HG02588 (cell line): Measurements from ENCODE around the gene AGAP1.

Experiments used
- ATAC-seq: cut with Tn5 transposase; IDR thresholded peaks from one replicate; pipeline ENCODE4 v1.9.1; 2021; ENCODE audit warnings: mild to moderate bottlenecking, moderate library complexity; ENCODE audit not compliant: unreplicated experiment

The AGAP1 gene

DNA sequence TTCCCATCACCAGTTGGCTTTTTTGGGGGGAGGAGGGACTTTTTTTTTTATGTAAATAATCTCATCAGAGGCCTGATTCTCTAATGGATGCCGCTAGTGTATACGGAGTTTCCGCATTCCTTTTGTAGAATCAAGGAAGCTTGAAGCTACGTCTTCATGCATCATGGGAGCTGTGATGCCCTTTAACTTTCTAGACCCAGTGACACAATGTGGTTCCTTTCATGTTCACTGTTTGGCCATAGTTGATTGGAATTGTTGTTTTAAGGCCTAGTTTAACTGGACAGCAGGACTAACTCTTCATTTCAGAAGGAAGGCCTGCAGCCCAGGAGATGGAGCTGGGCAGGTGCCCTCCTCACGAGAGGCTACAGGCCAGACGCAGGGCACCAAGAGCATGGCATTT is 287.9 kb downstream of the AGAP1 start:
- no peak for ATAC-seq

DNA sequence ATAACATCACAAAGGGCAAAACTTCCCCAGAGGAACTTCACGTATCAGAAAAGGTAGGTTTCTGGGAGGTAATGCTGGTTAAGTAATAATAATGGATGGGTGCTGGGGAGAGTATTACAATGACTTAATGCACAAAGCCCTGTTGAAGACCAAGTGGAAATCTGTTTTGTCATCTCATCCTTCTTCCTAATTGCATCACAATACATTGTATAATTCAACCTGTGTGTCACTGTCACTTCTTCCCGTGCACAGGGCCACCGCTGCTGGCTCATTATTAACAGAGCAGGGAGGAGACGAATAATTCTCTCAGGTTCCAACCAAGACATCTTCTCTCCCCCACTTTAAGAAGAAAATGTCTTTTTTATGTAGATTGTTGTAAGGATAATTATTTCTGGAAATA is 290.9 kb downstream of the AGAP1 start:
- no peak for ATAC-seq

GRCh38 chr2:235789552-235789951 is 295.7 kb downstream of the AGAP1 start:
- no peak for ATAC-seq

DNA sequence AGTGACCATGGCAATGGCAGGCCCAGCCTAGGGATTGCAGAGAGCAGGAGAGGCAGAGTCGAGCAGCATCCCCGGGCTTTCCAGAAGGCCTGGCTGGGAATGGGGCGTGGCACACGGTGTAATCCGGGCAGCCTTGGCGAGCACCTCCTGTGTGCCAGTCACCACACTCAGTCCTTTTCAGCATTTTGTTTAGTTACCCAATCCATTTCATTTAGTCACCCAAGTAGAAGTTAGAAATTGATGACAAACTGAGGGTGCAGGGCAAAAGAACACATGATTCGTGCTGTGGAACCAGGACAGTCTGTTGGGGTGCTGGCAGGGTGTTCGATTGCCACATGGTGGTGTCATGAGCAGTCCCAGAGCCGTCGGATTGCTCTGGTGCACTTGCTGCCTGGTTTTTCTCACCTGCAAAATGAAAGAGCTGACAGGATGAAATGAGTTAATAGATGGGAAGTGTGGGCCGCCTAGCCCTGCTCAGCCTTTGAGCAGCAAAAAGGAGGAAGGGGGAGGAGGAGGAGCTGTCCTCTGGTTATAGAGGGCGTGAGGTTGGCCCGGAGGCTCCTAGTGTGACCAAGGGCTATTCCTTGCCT is 299.4 kb downstream of the AGAP1 start:
- no peak for ATAC-seq

DNA sequence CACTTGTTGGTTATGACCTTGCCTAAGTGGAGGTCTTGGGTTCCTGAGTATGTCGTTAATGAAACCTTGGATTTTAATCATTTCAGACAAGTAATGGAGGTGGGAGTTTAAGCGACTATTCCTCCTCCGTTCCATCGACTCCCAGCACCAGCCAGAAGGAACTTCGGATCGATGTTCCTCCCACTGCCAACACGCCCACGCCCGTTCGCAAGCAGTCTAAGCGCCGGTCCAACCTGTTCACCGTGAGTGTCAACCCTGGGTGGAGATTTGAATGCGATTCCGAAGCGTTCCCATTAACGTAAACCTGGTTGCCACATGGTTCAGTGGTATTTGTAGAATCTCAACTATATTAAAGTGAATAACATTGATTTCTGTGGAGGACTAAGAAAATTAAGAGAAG is 305.4 kb downstream of the AGAP1 start:
- ATAC-seq: no peak

- ATAC-seq: no peak
Observed at GRCh38 chr2:235802542-235802941, 308.7 kb downstream of the AGAP1 start.

GRCh38 chr2:235803028-235803427 is 309.2 kb downstream of the AGAP1 start:
- no peak for ATAC-seq

DNA sequence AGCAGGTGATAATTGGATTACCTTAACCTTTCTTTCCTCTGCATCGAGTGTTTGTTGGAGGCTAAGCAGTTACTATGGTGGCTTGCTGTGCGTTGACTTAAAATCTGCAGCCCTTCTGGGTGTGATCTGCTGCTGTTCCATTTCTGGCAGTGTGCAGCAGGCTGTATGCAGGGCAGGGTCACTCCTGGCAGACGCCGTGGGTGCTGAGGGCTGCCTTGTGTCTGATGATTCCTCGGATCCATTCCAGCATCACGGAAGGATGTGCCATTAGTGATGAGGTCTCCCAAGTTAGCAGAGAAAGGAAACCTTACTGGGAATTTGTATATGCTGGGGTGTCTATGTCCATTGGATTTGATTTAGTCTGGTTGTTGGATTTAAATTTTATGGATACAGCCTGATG is 310.8 kb downstream of the AGAP1 start:
- no peak for ATAC-seq

GRCh38 chr2:235806986-235807750 is 313.3 kb downstream of the AGAP1 start:
- ATAC-seq: no peak

DNA sequence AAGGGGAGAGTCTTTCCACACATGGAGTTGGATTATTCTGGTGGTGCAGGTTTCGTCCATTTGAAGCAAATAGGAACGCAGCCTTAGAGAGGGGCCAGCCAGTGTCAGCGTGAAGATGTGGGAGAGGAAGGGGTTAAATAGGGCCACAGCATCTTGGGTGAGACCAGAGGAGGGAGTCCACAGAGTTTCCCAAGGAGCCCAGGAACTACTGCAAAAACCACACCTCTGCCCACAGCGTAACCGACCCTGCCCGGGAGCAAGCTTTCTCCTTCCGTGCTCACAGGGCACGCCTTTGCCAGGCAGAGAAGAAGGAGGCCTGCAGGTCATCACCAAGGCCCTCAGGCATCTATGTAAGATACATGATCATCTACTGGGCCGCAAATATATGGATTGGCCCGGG is 314.5 kb downstream of the AGAP1 start:
- ATAC-seq: no peak

DNA sequence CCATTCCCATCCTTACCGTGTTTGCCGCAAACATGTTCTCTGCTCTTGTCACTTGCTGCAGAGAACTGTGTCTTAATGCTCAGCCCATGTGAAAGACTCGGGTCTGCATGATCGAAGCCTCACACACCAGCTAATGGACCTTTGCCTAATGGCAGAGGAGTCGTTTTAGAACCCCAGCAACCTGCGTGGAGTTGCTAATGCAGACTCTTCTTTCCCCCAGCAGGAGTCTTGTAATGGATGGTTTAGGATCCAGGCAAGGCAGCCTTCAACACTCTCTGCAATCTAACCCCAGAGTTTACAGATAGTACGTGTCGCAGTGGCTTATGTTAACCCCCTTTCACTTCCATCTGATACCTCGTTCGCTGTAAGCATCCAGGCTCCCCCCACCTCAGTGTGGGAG is 316.4 kb downstream of the AGAP1 start:
- ATAC-seq: no peak

- no peak for ATAC-seq
Observed at GRCh38 chr2:235810846-235811245, 317.0 kb downstream of the AGAP1 start.

DNA sequence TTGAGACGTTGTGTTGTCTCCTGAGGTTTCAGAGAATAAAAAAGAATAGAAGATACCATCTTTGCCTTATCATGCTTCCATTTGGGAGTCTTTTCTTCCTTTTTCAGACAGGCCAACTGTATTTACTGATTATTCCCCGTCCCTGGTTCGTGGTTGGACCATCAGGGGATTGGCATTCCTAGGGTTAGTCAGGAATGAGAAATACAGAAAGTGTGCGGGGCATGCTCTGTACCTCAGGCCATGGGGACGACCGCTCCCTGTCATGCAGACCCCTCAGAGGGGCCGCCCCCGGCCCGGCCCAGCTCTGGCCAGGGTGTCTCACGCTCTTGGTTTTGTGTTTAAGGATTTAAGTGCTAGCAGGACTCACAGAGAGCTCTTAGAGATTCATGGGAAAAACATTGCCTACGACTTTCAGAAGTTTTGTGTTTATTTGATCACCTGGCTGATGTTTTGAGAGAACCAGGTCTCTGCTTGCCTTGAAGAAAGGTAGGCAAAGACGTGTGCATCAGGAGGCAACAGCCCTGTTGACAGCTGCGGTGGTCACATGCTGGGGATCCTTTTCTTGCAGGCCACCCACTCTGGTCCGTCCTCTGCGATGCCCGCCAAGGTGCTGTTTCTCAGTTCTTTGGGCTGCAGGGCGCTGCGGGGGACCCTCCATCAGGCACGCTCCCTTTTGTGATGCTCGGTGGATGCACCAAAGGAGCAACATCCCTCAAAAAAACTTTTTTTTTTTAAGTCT is 317.8 kb downstream of the AGAP1 start:
- no peak for ATAC-seq

DNA sequence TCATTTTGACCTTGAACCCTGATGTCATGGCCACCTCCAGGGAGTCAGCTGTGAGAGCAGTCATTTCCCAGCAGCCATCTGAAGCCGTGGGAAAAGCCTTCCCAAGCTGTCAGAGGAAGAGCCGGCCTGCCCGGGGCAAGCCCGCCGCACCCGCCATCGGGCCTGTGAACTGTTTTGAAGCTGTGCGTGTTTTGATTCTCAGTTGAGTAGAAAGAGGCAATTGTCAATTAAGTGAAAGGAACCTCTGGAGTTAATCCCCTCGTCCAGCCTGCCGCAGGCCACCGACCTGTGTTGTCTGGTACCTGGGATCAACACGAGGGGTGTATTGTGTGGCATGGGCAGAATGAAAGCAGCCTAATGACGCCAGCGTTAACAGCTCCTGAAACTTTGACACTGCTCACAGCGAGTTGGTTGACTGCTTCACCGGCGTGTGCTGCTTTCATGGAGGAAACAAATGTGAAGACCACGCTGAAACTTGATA is 318.4 kb downstream of the AGAP1 start:
- no peak for ATAC-seq

GRCh38 chr2:235813398-235813797 is 319.6 kb downstream of the AGAP1 start:
- ATAC-seq: no peak

GRCh38 chr2:235820571-235820970 is 326.7 kb downstream of the AGAP1 start:
- no peak for ATAC-seq

DNA sequence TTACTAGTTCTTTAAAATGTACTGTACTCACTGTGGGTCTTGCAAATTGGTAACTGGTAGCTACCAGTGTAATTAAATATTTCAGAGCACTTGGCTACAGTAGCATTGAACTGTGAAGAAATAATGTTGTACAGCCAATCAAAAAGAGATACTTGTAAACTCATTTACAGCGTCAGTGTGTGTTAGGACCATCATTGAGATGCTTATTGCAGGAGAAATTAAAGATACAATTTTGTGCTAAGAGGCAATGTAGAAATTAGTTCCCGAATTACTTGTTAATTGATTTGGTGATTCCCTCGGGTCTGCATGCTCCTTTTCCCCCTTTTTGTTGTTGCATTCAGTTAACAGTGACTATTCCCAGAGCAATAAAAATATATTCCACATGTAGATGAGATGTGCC is 330.5 kb downstream of the AGAP1 start:
- ATAC-seq: no peak

DNA sequence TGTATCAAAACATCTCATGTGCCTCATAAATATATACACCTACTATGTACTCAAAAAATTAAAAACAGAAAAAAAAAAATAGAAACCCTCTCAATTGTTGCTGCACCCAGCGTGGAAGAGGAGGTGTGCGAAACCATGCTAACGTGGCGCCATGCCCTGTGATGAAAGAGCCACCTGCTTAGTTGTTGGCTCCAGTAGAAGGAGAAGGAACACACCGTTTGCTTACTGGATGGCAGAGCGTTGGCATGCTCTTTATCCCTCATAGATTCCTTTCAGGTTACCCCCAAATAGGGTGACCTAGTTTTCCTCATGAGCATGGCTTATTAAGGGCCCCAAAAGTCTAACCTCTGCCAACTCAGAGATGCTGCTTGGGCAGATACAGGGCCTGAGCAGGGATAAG is 332.1 kb downstream of the AGAP1 start:
- no peak for ATAC-seq

DNA sequence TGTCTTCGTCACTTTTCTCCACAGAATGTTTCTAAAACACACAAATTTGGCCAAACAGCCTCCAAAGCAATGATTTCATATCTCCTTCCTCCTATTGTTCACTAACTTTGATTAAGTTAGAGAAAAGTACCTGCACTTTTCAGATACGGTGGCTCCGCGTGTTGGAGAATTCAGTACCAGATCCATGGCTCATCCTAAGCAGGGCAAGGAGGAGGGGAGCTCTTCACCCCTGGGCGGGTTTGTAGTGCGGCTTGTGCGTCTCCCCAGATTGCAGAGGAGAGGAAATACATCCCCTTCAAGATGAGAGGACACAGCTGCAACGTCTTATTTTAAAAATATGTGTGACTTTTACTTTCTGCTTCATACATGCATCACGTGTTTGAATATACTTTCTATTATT is 333.0 kb downstream of the AGAP1 start:
- no peak for ATAC-seq

GRCh38 chr2:235827585-235827992 is 333.7 kb downstream of the AGAP1 start:
- no peak for ATAC-seq

GRCh38 chr2:235829726-235830125 is 335.9 kb downstream of the AGAP1 start:
- ATAC-seq: no peak

GRCh38 chr2:235831755-235832154 is 337.9 kb downstream of the AGAP1 start:
- ATAC-seq: no peak
